HEK293 (cell line): ENCODE measurements around the gene COL17A1.

Source experiments
- GLI4 ChIP-seq: fragments of 450-650 bp; formaldehyde crosslinking; IDR thresholded peaks from 2 replicates; pipeline ENCODE4 v1.5.1; 2016; ENCODE audit warnings: missing biosample characterization, missing genetic modification characterization
- INSM2 ChIP-seq: fragments of 450-650 bp; formaldehyde crosslinking; IDR thresholded peaks from 2 replicates; pipeline ENCODE4 v1.5.1; 2016; ENCODE audit warnings: missing biosample characterization, missing genetic modification characterization
- KLF1 ChIP-seq: fragments of 450-650 bp; formaldehyde crosslinking; IDR thresholded peaks from 2 replicates; pipeline ENCODE4 v1.5.1; 2016; ENCODE audit warnings: missing biosample characterization, missing genetic modification characterization
- OSR2 ChIP-seq: fragments of 450-650 bp; formaldehyde crosslinking; IDR thresholded peaks from 2 replicates; pipeline ENCODE4 v1.5.1; 2016; ENCODE audit warnings: missing biosample characterization, missing genetic modification characterization
- RBAK ChIP-seq: fragments of 450-650 bp; formaldehyde crosslinking; IDR thresholded peaks from 2 replicates; pipeline ENCODE4 v1.5.1; 2016; ENCODE audit warnings: missing biosample characterization, missing genetic modification characterization
- ZBTB26 ChIP-seq: fragments of 450-650 bp; formaldehyde crosslinking; optimal IDR thresholded peaks from 2 replicates; pipeline ENCODE3; 2016; ENCODE audit warnings: missing biosample characterization, mild to moderate bottlenecking, missing genetic modification characterization
- ZNF157 ChIP-seq: fragments of 450-650 bp; formaldehyde crosslinking; IDR thresholded peaks from 2 replicates; pipeline ENCODE4 v1.5.1; 2016; ENCODE audit warnings: missing biosample characterization, missing genetic modification characterization
- ZNF175 ChIP-seq: fragments of 450-650 bp; formaldehyde crosslinking; IDR thresholded peaks from 2 replicates; pipeline ENCODE4 v1.5.1; 2016; ENCODE audit warnings: missing biosample characterization, missing genetic modification characterization
- ZNF2 ChIP-seq: fragments of 450-650 bp; formaldehyde crosslinking; IDR thresholded peaks from 2 replicates; pipeline ENCODE4 v1.5.1; 2016; ENCODE audit warnings: missing biosample characterization, missing genetic modification characterization
- ZNF280C ChIP-seq: fragments of 450-650 bp; formaldehyde crosslinking; IDR thresholded peaks from 2 replicates; pipeline ENCODE4 v1.5.1; 2016; ENCODE audit warnings: missing biosample characterization, missing genetic modification characterization
- ZNF48 ChIP-seq: fragments of 450-650 bp; formaldehyde crosslinking; IDR thresholded peaks from 2 replicates; pipeline ENCODE4 v1.5.1; 2016; ENCODE audit warnings: missing biosample characterization, missing genetic modification characterization
- ZNF510 ChIP-seq: fragments of 450-650 bp; formaldehyde crosslinking; IDR thresholded peaks from 2 replicates; pipeline ENCODE4 v1.5.1; 2018; ENCODE audit warnings: mild to moderate bottlenecking, missing genetic modification characterization, missing biosample characterization; ENCODE audit not compliant: insufficient replicate concordance
- ZNF585B ChIP-seq: fragments of 450-650 bp; formaldehyde crosslinking; IDR thresholded peaks from 2 replicates; pipeline ENCODE4 v1.5.1; 2016; ENCODE audit warnings: missing biosample characterization, missing genetic modification characterization
- ZNF645 ChIP-seq: fragments of 450-650 bp; formaldehyde crosslinking; IDR thresholded peaks from 2 replicates; pipeline ENCODE4; 2016; ENCODE audit warnings: missing biosample characterization, missing genetic modification characterization
- ZNF660 ChIP-seq: fragments of 450-650 bp; IDR thresholded peaks from 2 replicates; pipeline ENCODE4 v1.5.1; 2018; ENCODE audit warnings: missing biosample characterization, mild to moderate bottlenecking, missing genetic modification characterization
- ZNF707 ChIP-seq: fragments of 450-650 bp; formaldehyde crosslinking; IDR thresholded peaks from 2 replicates; pipeline ENCODE4 v1.5.1; 2016; ENCODE audit warnings: missing biosample characterization, missing genetic modification characterization
- ZNF776 ChIP-seq: fragments of 450-650 bp; formaldehyde crosslinking; IDR thresholded peaks from 2 replicates; pipeline ENCODE4 v1.5.0; 2017; ENCODE audit warnings: missing biosample characterization, missing genetic modification characterization, borderline replicate concordance
- ZSCAN30 ChIP-seq: fragments of 450-650 bp; IDR thresholded peaks from 2 replicates; pipeline ENCODE4 v1.5.1; 2018; ENCODE audit warnings: missing biosample characterization, mild to moderate bottlenecking, missing genetic modification characterization, moderate library complexity
- ZXDB ChIP-seq: fragments of 450-650 bp; formaldehyde crosslinking; IDR thresholded peaks from 2 replicates; pipeline ENCODE4 v1.5.1; 2016; ENCODE audit warnings: missing biosample characterization, missing genetic modification characterization
- TF ChIP-seq, protein P1 (sequence below): fragments of 450-650 bp; formaldehyde crosslinking; IDR thresholded peaks from 2 replicates; pipeline ENCODE4 v1.5.1; 2016; ENCODE audit warnings: missing biosample characterization, missing genetic modification characterization
- TF ChIP-seq, protein P2 (sequence below): fragments of 450-650 bp; formaldehyde crosslinking; IDR thresholded peaks from 2 replicates; pipeline ENCODE4 v1.5.1; 2016; ENCODE audit warnings: missing biosample characterization, missing genetic modification characterization
- TF ChIP-seq, protein P3 (sequence below): fragments of 450-650 bp; formaldehyde crosslinking; IDR thresholded peaks from 2 replicates; pipeline ENCODE4 v1.5.1; 2016; ENCODE audit warnings: missing biosample characterization, missing genetic modification characterization
- TF ChIP-seq, protein P4 (sequence below): fragments of 450-650 bp; formaldehyde crosslinking; IDR thresholded peaks from 2 replicates; pipeline ENCODE4 v1.5.1; 2017; ENCODE audit warnings: missing biosample characterization, mild to moderate bottlenecking, missing genetic modification characterization, moderate library complexity

The COL17A1 gene

GRCh38 chr10:104080762-104081161 is 4.9 kb downstream of the COL17A1 start (continued):
- TF ChIP-seq, protein P1, sequence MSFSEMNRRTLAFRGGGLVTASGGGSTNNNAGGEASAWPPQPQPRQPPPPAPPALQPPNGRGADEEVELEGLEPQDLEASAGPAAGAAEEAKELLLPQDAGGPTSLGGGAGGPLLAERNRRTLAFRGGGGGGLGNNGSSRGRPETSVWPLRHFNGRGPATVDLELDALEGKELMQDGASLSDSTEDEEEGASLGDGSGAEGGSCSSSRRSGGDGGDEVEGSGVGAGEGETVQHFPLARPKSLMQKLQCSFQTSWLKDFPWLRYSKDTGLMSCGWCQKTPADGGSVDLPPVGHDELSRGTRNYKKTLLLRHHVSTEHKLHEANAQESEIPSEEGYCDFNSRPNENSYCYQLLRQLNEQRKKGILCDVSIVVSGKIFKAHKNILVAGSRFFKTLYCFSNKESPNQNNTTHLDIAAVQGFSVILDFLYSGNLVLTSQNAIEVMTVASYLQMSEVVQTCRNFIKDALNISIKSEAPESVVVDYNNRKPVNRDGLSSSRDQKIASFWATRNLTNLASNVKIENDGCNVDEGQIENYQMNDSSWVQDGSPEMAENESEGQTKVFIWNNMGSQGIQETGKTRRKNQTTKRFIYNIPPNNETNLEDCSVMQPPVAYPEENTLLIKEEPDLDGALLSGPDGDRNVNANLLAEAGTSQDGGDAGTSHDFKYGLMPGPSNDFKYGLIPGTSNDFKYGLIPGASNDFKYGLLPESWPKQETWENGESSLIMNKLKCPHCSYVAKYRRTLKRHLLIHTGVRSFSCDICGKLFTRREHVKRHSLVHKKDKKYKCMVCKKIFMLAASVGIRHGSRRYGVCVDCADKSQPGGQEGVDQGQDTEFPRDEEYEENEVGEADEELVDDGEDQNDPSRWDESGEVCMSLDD (tag by site-specific recombination) = no peak
- TF ChIP-seq ZNF660 (tag by site-specific recombination) (no peak), ZXDB (tag by site-specific recombination) (0 out of 2 replicates have a peak, but pooled peaks have one; percentile 21), ZNF157 (tag by site-specific recombination) (no peak), ZNF645 (tag by site-specific recombination) (no peak), ZNF48 (tag by site-specific recombination) (no peak), ZNF2 (tag by site-specific recombination) (no peak), ZNF585B (no peak), RBAK (tag by site-specific recombination) (no peak), ZNF776 (tag by site-specific recombination) (no peak), OSR2 (tag by site-specific recombination) (peak; percentile 62; the same call in 1 of the 2 replicates), ZBTB26 (tag by site-specific recombination) (no peak), KLF1 (tag by site-specific recombination) (no peak), ZSCAN30 (no peak), INSM2 (0 out of 2 replicates have a peak, but pooled peaks have one; percentile 41), ZNF175 (tag by site-specific recombination) (no peak), ZNF707 (tag by site-specific recombination) (no peak), GLI4 (tag by site-specific recombination) (no peak), ZNF510 (tag by site-specific recombination) (no peak), ZNF280C (tag by site-specific recombination) (no peak)
- TF ChIP-seq, protein P2, sequence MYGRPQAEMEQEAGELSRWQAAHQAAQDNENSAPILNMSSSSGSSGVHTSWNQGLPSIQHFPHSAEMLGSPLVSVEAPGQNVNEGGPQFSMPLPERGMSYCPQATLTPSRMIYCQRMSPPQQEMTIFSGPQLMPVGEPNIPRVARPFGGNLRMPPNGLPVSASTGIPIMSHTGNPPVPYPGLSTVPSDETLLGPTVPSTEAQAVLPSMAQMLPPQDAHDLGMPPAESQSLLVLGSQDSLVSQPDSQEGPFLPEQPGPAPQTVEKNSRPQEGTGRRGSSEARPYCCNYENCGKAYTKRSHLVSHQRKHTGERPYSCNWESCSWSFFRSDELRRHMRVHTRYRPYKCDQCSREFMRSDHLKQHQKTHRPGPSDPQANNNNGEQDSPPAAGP (tag by site-specific recombination) = no peak
- TF ChIP-seq, protein P3, sequence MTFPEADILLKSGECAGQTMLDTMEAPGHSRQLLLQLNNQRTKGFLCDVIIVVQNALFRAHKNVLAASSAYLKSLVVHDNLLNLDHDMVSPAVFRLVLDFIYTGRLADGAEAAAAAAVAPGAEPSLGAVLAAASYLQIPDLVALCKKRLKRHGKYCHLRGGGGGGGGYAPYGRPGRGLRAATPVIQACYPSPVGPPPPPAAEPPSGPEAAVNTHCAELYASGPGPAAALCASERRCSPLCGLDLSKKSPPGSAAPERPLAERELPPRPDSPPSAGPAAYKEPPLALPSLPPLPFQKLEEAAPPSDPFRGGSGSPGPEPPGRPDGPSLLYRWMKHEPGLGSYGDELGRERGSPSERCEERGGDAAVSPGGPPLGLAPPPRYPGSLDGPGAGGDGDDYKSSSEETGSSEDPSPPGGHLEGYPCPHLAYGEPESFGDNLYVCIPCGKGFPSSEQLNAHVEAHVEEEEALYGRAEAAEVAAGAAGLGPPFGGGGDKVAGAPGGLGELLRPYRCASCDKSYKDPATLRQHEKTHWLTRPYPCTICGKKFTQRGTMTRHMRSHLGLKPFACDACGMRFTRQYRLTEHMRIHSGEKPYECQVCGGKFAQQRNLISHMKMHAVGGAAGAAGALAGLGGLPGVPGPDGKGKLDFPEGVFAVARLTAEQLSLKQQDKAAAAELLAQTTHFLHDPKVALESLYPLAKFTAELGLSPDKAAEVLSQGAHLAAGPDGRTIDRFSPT (tag by site-specific recombination) = peak; percentile 63
- TF ChIP-seq, protein P4, sequence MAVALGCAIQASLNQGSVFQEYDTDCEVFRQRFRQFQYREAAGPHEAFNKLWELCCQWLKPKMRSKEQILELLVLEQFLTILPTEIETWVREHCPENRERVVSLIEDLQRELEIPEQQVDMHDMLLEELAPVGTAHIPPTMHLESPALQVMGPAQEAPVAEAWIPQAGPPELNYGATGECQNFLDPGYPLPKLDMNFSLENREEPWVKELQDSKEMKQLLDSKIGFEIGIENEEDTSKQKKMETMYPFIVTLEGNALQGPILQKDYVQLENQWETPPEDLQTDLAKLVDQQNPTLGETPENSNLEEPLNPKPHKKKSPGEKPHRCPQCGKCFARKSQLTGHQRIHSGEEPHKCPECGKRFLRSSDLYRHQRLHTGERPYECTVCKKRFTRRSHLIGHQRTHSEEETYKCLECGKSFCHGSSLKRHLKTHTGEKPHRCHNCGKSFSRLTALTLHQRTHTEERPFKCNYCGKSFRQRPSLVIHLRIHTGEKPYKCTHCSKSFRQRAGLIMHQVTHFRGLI = no peak
